ENCODE data around the gene SPAG16. TPM values are rescaled to one million over a fixed set of nuclear protein-coding genes. Genes with fewer than 3 reads are reported as not detected.

SPAG16 gene
- total RNA-seq, 1 experiment from 2014 or later: 17.3 TPM

- Histone ChIP-seq H3K4me2 (ENCODE audit: insufficient read depth, insufficient read length, low read length) (peak overlapping the region; percentile 2), H3K18ac (ENCODE audit: insufficient read length, low read depth, low read length) (no peak overlapping the region), H3T11ph (ENCODE audit: low read length) (no peak overlapping the region), H2BK12ac (ENCODE audit: insufficient read length, low read depth, low read length) (no peak overlapping the region), H2AK5ac (ENCODE audit: insufficient read length, low read length) (no peak overlapping the region), H2BK120ac (ENCODE audit: low read depth, low read length, poor library complexity, severe bottlenecking) (peak overlapping the region; percentile 44), H3K14ac (ENCODE audit: insufficient read depth, low read length) (no peak overlapping the region), H3K23me2 (ENCODE audit: insufficient read length, low read depth, low read length, poor library complexity, severe bottlenecking) (peaks cover 5% of the 10 kb centered on the region), H3K27me3 (ENCODE audit: insufficient read depth, low read length) (no peaks in the 10 kb centered on the region), H4K8ac (replicated peaks; ENCODE audit: insufficient read length, low read depth, low read length) (no peak overlapping the region), H2BK15ac (ENCODE audit: low read depth, low read length) (no peak overlapping the region), H4K5ac (ENCODE audit: insufficient read length, low read depth, low read length) (no peak overlapping the region), H3K9ac (ENCODE audit: extremely low read depth, insufficient read length, low read length) (no peak overlapping the region), H3K23ac (ENCODE audit: insufficient read length, low read depth, low read length) (no peak overlapping the region), H3K56ac (ENCODE audit: insufficient read length, low read depth, low read length) (no peak overlapping the region), H3K9me3 (ENCODE audit: control insufficient read depth, low read depth, low read length) (no peaks in the 10 kb centered on the region), H2AFZ (ENCODE audit: low read length) (no peak overlapping the region), H3K27ac (ENCODE audit: insufficient read length, low read depth, low read length) (no peak overlapping the region), H3K79me1 (ENCODE audit: insufficient read depth, low read depth, low read length, poor library complexity, severe bottlenecking) (no peaks in the 10 kb centered on the region), H4K20me1 (ENCODE audit: control insufficient read depth, insufficient read depth, insufficient read length) (no peaks in the 10 kb centered on the region), H3K79me2 (ENCODE audit: insufficient read depth, low read length) (no peaks in the 10 kb centered on the region), H3K4me1 (ENCODE audit: insufficient read depth, low read length) (peaks cover 4% of the 10 kb centered on the region; the same call in 1 of the 2 replicates), H4K91ac (ENCODE audit: insufficient read length, low read depth, low read length) (no peak overlapping the region), H2BK5ac (ENCODE audit: insufficient read length, low read length) (no peak overlapping the region), H3K4ac (ENCODE audit: low read depth, low read length) (no peak overlapping the region), H2BK20ac (ENCODE audit: low read depth, low read length, poor library complexity, severe bottlenecking) (no peak overlapping the region)
- Mint-ChIP-seq H3K27ac (peak overlapping the region in 2 of 3 experiments; percentile 18 to 65; a peak in 3 of 7 replicates), H3K4me1 (peaks cover 27 to 31% of the 10 kb centered on the region in 2 experiments), H3K4me3 (peak overlapping the region in 1 of 2 experiments; percentile 8; a peak in 2 of 5 replicates), H3K9me3 (no peaks in the 10 kb centered on the region), H3K27me3 (ENCODE audit: low read depth) (no peaks in the 10 kb centered on the region), H3K36me3 (ENCODE audit: insufficient read depth in 1 of 3, low read depth in 3 of 3) (peaks cover 2 to 16% (median 3%) of the 10 kb centered on the region in 3 experiments; a peak in 4 of 7 replicates)
- TF ChIP-seq CTCF (conservative IDR thresholded peaks at IDR 0.05): no peak
- WGBS (ENCODE audit: extremely low coverage, insufficient read length, low lambda C conversion rate): no CpG with 5 or more reads among the region's 2 CpGs
- DNase-seq: no peak
These were observed 4.8 kb downstream of the SPAG16 start for GRCh38 chr2:213288913-213289700.

Data from H9 (cell line).